ENCODE results near the gene GAN.

DNA sequence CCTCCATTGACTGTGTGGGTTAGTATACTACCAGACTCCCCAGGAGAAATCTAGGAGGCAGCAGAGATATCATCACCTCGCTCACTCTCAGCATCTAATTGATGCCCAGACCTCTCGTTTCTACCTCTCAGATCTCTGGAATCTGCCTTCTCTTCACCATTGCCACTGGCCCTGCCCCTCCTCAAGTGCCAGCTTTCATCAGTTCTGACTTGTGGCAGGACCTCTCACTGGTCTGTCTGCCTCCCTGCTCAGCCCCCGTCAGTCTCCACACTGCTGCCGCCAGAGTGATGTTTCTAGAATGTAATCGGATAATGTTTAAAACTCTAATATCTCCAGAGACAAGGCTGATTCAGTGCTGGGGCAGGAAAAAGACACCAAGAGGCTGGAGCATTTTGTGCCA, 15.2 kb downstream of the GAN start:
- TF ChIP-seq REST (IDR thresholded peaks at IDR 0.05; ENCODE audit: low read depth), result no peak
- TF ChIP-seq, protein P1, sequence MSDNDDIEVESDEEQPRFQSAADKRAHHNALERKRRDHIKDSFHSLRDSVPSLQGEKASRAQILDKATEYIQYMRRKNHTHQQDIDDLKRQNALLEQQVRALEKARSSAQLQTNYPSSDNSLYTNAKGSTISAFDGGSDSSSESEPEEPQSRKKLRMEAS (IDR thresholded peaks at IDR 0.05), result no peak
- no peak for TF ChIP-seq TEAD4 (IDR thresholded peaks at IDR 0.05)
- TF ChIP-seq CEBPB (IDR thresholded peaks at IDR 0.05), result no peak
- no peak for TF ChIP-seq RAD21 (IDR thresholded peaks at IDR 0.05; ENCODE audit: low read depth)
- TF ChIP-seq TAF1 (IDR thresholded peaks at IDR 0.05; ENCODE audit: low read depth), result no peak
- no peak for TF ChIP-seq EP300 (IDR thresholded peaks at IDR 0.05; ENCODE audit: borderline replicate concordance)
- TF ChIP-seq EGR1 (IDR thresholded peaks at IDR 0.05), result no peak
- TF ChIP-seq USF1 (IDR thresholded peaks at IDR 0.05), result no peak
- no peak for TF ChIP-seq YY1 (IDR thresholded peaks at IDR 0.05; ENCODE audit: low read depth)
- no peak for TF ChIP-seq TCF12 (IDR thresholded peaks at IDR 0.05; ENCODE audit: low read depth)
- no peak for TF ChIP-seq ZBTB7A (IDR thresholded peaks at IDR 0.05; ENCODE audit: low read depth)
- TF ChIP-seq CREB1 (IDR thresholded peaks at IDR 0.05; ENCODE audit: low read depth), result no peak
